CD14-positive monocyte (primary cell): ENCODE results near the gene TRUB1. TPM values are rescaled to one million over a fixed set of nuclear protein-coding genes. Genes with fewer than 3 reads are reported as not detected.

Experiments
- DNase-seq, 3 donors: peaks; one replicate each; pipeline ENCODE4 v3.0.0-alpha.2; 2011 to 2022
- H2AFZ ChIP-seq: 2 replicates; pipeline ENCODE4 v1.6.0; 2012; ENCODE audit warnings: mild to moderate bottlenecking, low read depth, low read length, inconsistent platforms; ENCODE audit not compliant: insufficient read depth, poor library complexity, severe bottlenecking
- H3K27ac ChIP-seq, 2 donors: 1 replicate in 1 of 2; 2 replicates in 1 of 2; pipeline ENCODE4 v1.5.1; 2012 to 2013; ENCODE audit warnings: low read length in 2 of 2, control low read depth in 1 of 2, inconsistent platforms in 1 of 2, low read depth in 1 of 2, mild to moderate bottlenecking in 1 of 2
- H3K27me3 ChIP-seq, 2 donors: one replicate each; pipeline versions ENCODE4 v1.6.0 to v1.6.1; 2011 to 2013; ENCODE audit warnings: low read length in 2 of 2; ENCODE audit not compliant: control insufficient read depth in 2 of 2, insufficient read depth in 2 of 2
- H3K36me3 ChIP-seq, 2 donors: replicated peaks in 1 of 2; 1 replicate in 1 of 2; 2 replicates in 1 of 2; pipeline versions ENCODE4 v1.5.1 to v1.6.1; 2012 to 2013; ENCODE audit warnings: low read length in 2 of 2, control low read depth in 1 of 2, inconsistent platforms in 1 of 2, mild to moderate bottlenecking in 1 of 2; ENCODE audit not compliant: insufficient read depth in 2 of 2, control insufficient read depth in 1 of 2
- H3K4me1 ChIP-seq, 2 donors: 1 replicate in 1 of 2; 2 replicates in 1 of 2; pipeline versions ENCODE4 v1.5.1 to v1.6.1; 2012 to 2013; ENCODE audit warnings: low read length in 2 of 2, control low read depth in 1 of 2, inconsistent platforms in 1 of 2, mild to moderate bottlenecking in 1 of 2, moderate library complexity in 1 of 2; ENCODE audit not compliant: insufficient read depth in 2 of 2, control insufficient read depth in 1 of 2
- H3K4me2 ChIP-seq: replicated peaks from 2 replicates; pipeline ENCODE3; 2012; ENCODE audit warnings: low read length, moderate library complexity, mild to moderate bottlenecking; ENCODE audit not compliant: poor library complexity, severe bottlenecking; ENCODE audit errors: extremely low read depth
- H3K4me3 ChIP-seq, 3 experiments: fragments of 200-600 bp in 1 of 3; sonication (generic) in 1 of 3; replicated peaks in 1 of 3; 1 replicate in 2 of 3; 2 replicates in 1 of 3; pipeline ENCODE4 v1.5.1; 2011 to 2013; ENCODE audit warnings: low read length in 3 of 3, mild to moderate bottlenecking in 3 of 3, control low read depth in 2 of 3, low read depth in 2 of 3, inconsistent platforms in 1 of 3, moderate library complexity in 1 of 3
- H3K79me2 ChIP-seq: 2 replicates; pipeline ENCODE4 v1.6.0; 2012; ENCODE audit warnings: mild to moderate bottlenecking, control low read depth, inconsistent platforms, low read length, moderate library complexity; ENCODE audit not compliant: insufficient read depth
- H3K9ac ChIP-seq: 2 replicates; pipeline ENCODE4 v1.6.0; 2017; ENCODE audit warnings: low read length, mild to moderate bottlenecking; ENCODE audit not compliant: insufficient read depth, poor library complexity, severe bottlenecking
- H3K9me3 ChIP-seq, 2 donors: replicated peaks in 1 of 2; 1 replicate in 1 of 2; 2 replicates in 1 of 2; pipeline versions ENCODE4 v1.5.1 to v1.6.1; 2012 to 2013; ENCODE audit warnings: low read length in 2 of 2, control low read depth in 1 of 2; ENCODE audit not compliant: control insufficient read depth in 1 of 2, insufficient read depth in 1 of 2
- H4K20me1 ChIP-seq: 2 replicates; pipeline ENCODE4 v1.6.0; 2012; ENCODE audit warnings: mild to moderate bottlenecking, low read length, control low read depth, moderate library complexity; ENCODE audit not compliant: insufficient read depth
- H3K27ac Mint-ChIP-seq, 7 donors: one replicate each; pipeline ENCODE4 v1.8.0; 2020; ENCODE audit warnings: mild to moderate bottlenecking in 7 of 7, mixed read lengths in 7 of 7, moderate library complexity in 6 of 7, inconsistent platforms in 2 of 7
- H3K27me3 Mint-ChIP-seq, 3 donors: one replicate each; pipeline ENCODE4 v1.8.0; 2021 to 2022; ENCODE audit warnings: low read depth in 3 of 3, mild to moderate bottlenecking in 3 of 3, mixed read lengths in 3 of 3, moderate library complexity in 3 of 3, inconsistent platforms in 1 of 3
- H3K36me3 Mint-ChIP-seq, 2 donors: one replicate each; pipeline ENCODE4 v1.8.0; 2020; ENCODE audit warnings: mixed read lengths in 2 of 2, inconsistent platforms in 1 of 2, mild to moderate bottlenecking in 1 of 2
- H3K4me1 Mint-ChIP-seq: one replicate; pipeline ENCODE4 v1.8.0; 2020; ENCODE audit warnings: mild to moderate bottlenecking, mixed read lengths
- H3K4me3 Mint-ChIP-seq, 2 donors: one replicate each; pipeline ENCODE4 v1.8.0; 2020; ENCODE audit warnings: mild to moderate bottlenecking in 2 of 2, mixed read lengths in 2 of 2, moderate library complexity in 1 of 2
- H3K9me3 Mint-ChIP-seq, 7 donors: one replicate each; pipeline ENCODE4 v1.8.0; 2020 to 2022; ENCODE audit warnings: mixed read lengths in 7 of 7, mild to moderate bottlenecking in 6 of 7, moderate library complexity in 6 of 7, inconsistent platforms in 2 of 7
- WGBS: methylation state at CpG from one replicate; pipeline ENCODE4 v1.1.5; 2013; ENCODE audit warnings: missing lambda C conversion rate; ENCODE audit not compliant: insufficient coverage; 5-methylcytosine and 5-hydroxymethylcytosine counted together
- intact Hi-C, 2 donors: fragments of 100-400 bp; cut with micrococcal nuclease; formaldehyde crosslinking; loops; one replicate each; pipeline versions ENCODE4 v1.15.0 to v1.15.1; 2023
- polyA plus RNA-seq, 3 donors: library from polyadenylated mRNA; depleted of rRNA in 1 of 3; unstranded in 2 of 3; stranded (reverse) in 1 of 3; fragments of 300-500 nt in 2 of 3; fragments of >200 nt in 1 of 3; fragmentation: Illumina TruSeq in 2 of 3; gene quantifications; 1 replicate in 2 of 3; 2 replicates in 1 of 3; pipeline ENCODE4 v1.2.3, GENCODE V29; 2012 to 2021
- TF ChIP-seq, protein P1 (sequence below): fragments of 200-600 bp; IDR thresholded peaks from one replicate; pipeline ENCODE4 v1.8.0; 2022; ENCODE audit warnings: antibody characterized with exemption, mild to moderate bottlenecking

The TRUB1 gene
- polyA plus RNA-seq, 3 donors: 3.0 to 5.0 (median 3.3) TPM

GRCh38 chr10:114973306-114973705 is 35.3 kb downstream of the TRUB1 start:
- WGBS: 100% methylated on average over 1 of the region's 5 CpGs
- Histone ChIP-seq H3K36me3 (peaks cover 13 to 16% of the 10 kb centered on the region in 2 donors), H4K20me1 (no peaks in the 10 kb centered on the region), H3K9me3 (no peaks in the 10 kb centered on the region), H3K9ac (no peak overlapping the region), H3K4me2 (no peak overlapping the region), H3K27ac (no peak overlapping the region), H3K27me3 (no peaks in the 10 kb centered on the region), H3K4me3 (no peak overlapping the region), H3K79me2 (no peaks in the 10 kb centered on the region), H2AFZ (no peak overlapping the region), H3K4me1 (no peaks in the 10 kb centered on the region)
- no peaks in the 10 kb centered on the region for H3K9me3 Mint-ChIP-seq
- no peaks in the 10 kb centered on the region for H3K27me3 Mint-ChIP-seq
- no peak overlapping the region for H3K27ac Mint-ChIP-seq
- H3K36me3 Mint-ChIP-seq: peaks cover 25 to 29% of the 10 kb centered on the region in 2 donors
- intact Hi-C loops: no loop called here
- TF ChIP-seq, protein P1, sequence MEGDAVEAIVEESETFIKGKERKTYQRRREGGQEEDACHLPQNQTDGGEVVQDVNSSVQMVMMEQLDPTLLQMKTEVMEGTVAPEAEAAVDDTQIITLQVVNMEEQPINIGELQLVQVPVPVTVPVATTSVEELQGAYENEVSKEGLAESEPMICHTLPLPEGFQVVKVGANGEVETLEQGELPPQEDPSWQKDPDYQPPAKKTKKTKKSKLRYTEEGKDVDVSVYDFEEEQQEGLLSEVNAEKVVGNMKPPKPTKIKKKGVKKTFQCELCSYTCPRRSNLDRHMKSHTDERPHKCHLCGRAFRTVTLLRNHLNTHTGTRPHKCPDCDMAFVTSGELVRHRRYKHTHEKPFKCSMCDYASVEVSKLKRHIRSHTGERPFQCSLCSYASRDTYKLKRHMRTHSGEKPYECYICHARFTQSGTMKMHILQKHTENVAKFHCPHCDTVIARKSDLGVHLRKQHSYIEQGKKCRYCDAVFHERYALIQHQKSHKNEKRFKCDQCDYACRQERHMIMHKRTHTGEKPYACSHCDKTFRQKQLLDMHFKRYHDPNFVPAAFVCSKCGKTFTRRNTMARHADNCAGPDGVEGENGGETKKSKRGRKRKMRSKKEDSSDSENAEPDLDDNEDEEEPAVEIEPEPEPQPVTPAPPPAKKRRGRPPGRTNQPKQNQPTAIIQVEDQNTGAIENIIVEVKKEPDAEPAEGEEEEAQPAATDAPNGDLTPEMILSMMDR: no peak
- no peak for DNase-seq
- H3K4me1 Mint-ChIP-seq: no peaks in the 10 kb centered on the region
- H3K4me3 Mint-ChIP-seq: no peak overlapping the region

- no peaks in the 10 kb centered on the region for H3K27me3 ChIP-seq
- DNase-seq: no peak
- no peak overlapping the region for H2AFZ ChIP-seq
- H3K79me2 ChIP-seq: no peaks in the 10 kb centered on the region
- H3K9ac ChIP-seq: no peak overlapping the region
- no peaks in the 10 kb centered on the region for H3K9me3 ChIP-seq
- H4K20me1 ChIP-seq: no peaks in the 10 kb centered on the region
- H3K36me3 ChIP-seq: peaks cover 13 to 16% of the 10 kb centered on the region in 2 donors
- intact Hi-C loops: no loop called here
- Mint-ChIP-seq H3K36me3 (peaks cover 27 to 32% of the 10 kb centered on the region in 2 donors), H3K4me3 (no peak overlapping the region), H3K9me3 (no peaks in the 10 kb centered on the region), H3K4me1 (no peaks in the 10 kb centered on the region), H3K27me3 (no peaks in the 10 kb centered on the region), H3K27ac (no peak overlapping the region)
- no peak overlapping the region for H3K4me2 ChIP-seq
- no peak overlapping the region for H3K4me3 ChIP-seq
- no peak overlapping the region for H3K27ac ChIP-seq
- TF ChIP-seq, protein P1: no peak
- H3K4me1 ChIP-seq: no peaks in the 10 kb centered on the region
Observed at GRCh38 chr10:114973997-114974396, 36.0 kb downstream of the TRUB1 start.
